ENCODE measurements around the gene CMSS1. TPM values are rescaled to one million over a fixed set of nuclear protein-coding genes. Genes with fewer than 3 reads are reported as not detected.
"Not testable (repeated sequence)": the region's sequence is repeated elsewhere in the genome, so short reads cannot be mapped to it uniquely, and the experiment has no call there.

CMSS1 gene
- total RNA-seq, 1 experiment from 2014 or later, result 64.1 TPM

GRCh38 chr3:100096286-100096685 is 278.6 kb downstream of the CMSS1 start:
- H3K9ac ChIP-seq (ENCODE audit: low read length); H3K4me2 ChIP-seq (ENCODE audit: low read length); ATAC-seq; H3K4me3 ChIP-seq (replicated peaks in 1 of 2; ENCODE audit: low read depth in 1 of 2, low read length in 2 of 2); H4K20me1 ChIP-seq (ENCODE audit: insufficient read depth); H3K27ac ChIP-seq (ENCODE audit: low read depth, low read length); POLR2A ChIA-PET; H3K9me2 ChIP-seq (ENCODE audit: insufficient read depth); H3K79me2 ChIP-seq (ENCODE audit: insufficient read depth, low read length); H3K36me3 ChIP-seq (ENCODE audit: control insufficient read depth in 1 of 2, insufficient read depth in 2 of 2, low read length in 2 of 2); CTCF ChIA-PET; RAD21 ChIA-PET (ENCODE audit: low non-redundant PET in 1 of 2, low total read pairs in 2 of 2, uncharacterized antibody in 2 of 2, unreplicated experiment in 2 of 2); intact Hi-C loops (cut with micrococcal nuclease); H3K9me3 ChIP-seq (ENCODE audit: control insufficient read depth in 1 of 2, insufficient read depth in 1 of 2, low read depth in 1 of 2, low read length in 2 of 2); H3K4me1 ChIP-seq (ENCODE audit: control insufficient read depth in 1 of 2, insufficient read depth in 2 of 2, low read length in 2 of 2); BruUV-seq (replicated peaks); DNase-seq (ENCODE audit: low read depth, low spot score); H2AFZ ChIP-seq (ENCODE audit: low read depth, low read length, poor library complexity, severe bottlenecking); H3K27me3 ChIP-seq (ENCODE audit: insufficient read depth, low read length): not testable (repeated sequence)

- ChIA-PET POLR2A (no interaction called here), RAD21 (ENCODE audit: low non-redundant PET in 1 of 2, low total read pairs in 2 of 2, uncharacterized antibody in 2 of 2, unreplicated experiment in 2 of 2) (no interaction called here), CTCF (no interaction called here)
- intact Hi-C loops (cut with micrococcal nuclease), result no loop called here
- Histone ChIP-seq H3K9ac (ENCODE audit: low read length) (no peak overlapping the region), H3K9me2 (ENCODE audit: insufficient read depth) (no peaks in the 10 kb centered on the region), H3K4me3 (replicated peaks in 1 of 2; ENCODE audit: low read depth in 1 of 2, low read length in 2 of 2) (no peak overlapping the region), H4K20me1 (ENCODE audit: insufficient read depth) (no peaks in the 10 kb centered on the region), H2AFZ (ENCODE audit: low read depth, low read length, poor library complexity, severe bottlenecking) (no peak overlapping the region), H3K27me3 (ENCODE audit: insufficient read depth, low read length) (no peaks in the 10 kb centered on the region), H3K79me2 (ENCODE audit: insufficient read depth, low read length) (no peaks in the 10 kb centered on the region), H3K9me3 (ENCODE audit: control insufficient read depth in 1 of 2, insufficient read depth in 1 of 2, low read depth in 1 of 2, low read length in 2 of 2) (no peaks in the 10 kb centered on the region), H3K36me3 (ENCODE audit: control insufficient read depth in 1 of 2, insufficient read depth in 2 of 2, low read length in 2 of 2) (no peaks in the 10 kb centered on the region), H3K27ac (ENCODE audit: low read depth, low read length) (no peak overlapping the region), H3K4me2 (ENCODE audit: low read length) (no peak overlapping the region), H3K4me1 (ENCODE audit: control insufficient read depth in 1 of 2, insufficient read depth in 2 of 2, low read length in 2 of 2) (no peaks in the 10 kb centered on the region)
- DNase-seq (ENCODE audit: low read depth, low spot score), result no peak
- no peak for TF ChIP-seq ELF1 (IDR thresholded peaks at IDR 0.05; ENCODE audit: borderline replicate concordance, low read depth)
- no peak for TF ChIP-seq RAD21 (IDR thresholded peaks at IDR 0.05; ENCODE audit: low read depth)
- no peak for TF ChIP-seq ZFX (IDR thresholded peaks at IDR 0.05)
- no peak for TF ChIP-seq CBX3 (IDR thresholded peaks at IDR 0.05; ENCODE audit: low read depth)
- no peak for TF ChIP-seq SRF (IDR thresholded peaks at IDR 0.05; ENCODE audit: low read depth)
- no peak for TF ChIP-seq JUND (IDR thresholded peaks at IDR 0.05)
- no peak for TF ChIP-seq CEBPB (IDR thresholded peaks at IDR 0.05; ENCODE audit: low read depth)
- no peak for TF ChIP-seq REST (IDR thresholded peaks at IDR 0.05; ENCODE audit: low read depth)
- TF ChIP-seq EZH2phosphoT487 (IDR thresholded peaks at IDR 0.05; ENCODE audit: borderline replicate concordance), result no peak
- no peak for ATAC-seq
- no TSS peak for BruUV-seq (replicated peaks)
These were observed 279.2 kb downstream of the CMSS1 start for GRCh38 chr3:100096866-100097265.
